ENCODE results near the gene WBP4. TPM values are rescaled to one million over a fixed set of nuclear protein-coding genes. Genes with fewer than 3 reads are reported as not detected.
"Not testable (repeated sequence)": the region's sequence is repeated elsewhere in the genome, so short reads cannot be mapped to it uniquely, and the experiment has no call there.

The WBP4 gene
- total RNA-seq, 1 donor = 8.7 TPM

GRCh38 chr13:41029629-41030028 is 31.7 kb upstream of the WBP4 start:
- TF ChIP-seq CTCF (IDR thresholded peaks at IDR 0.05; ENCODE audit: extremely low read depth, low read depth, low read length) = no peak
- Histone ChIP-seq H3K36me3 (ENCODE audit: insufficient read depth, low read length) (no peaks in the 10 kb centered on the region), H3K4me2 (ENCODE audit: insufficient read depth, low read length) (no peak overlapping the region), H3K9me3 (ENCODE audit: low read depth, low read length) (no peaks in the 10 kb centered on the region), H3K27ac (ENCODE audit: low read depth, low read length) (no peak overlapping the region), H3K79me2 (ENCODE audit: insufficient read depth, low read length) (peaks cover 77% of the 10 kb centered on the region), H4K20me1 (ENCODE audit: insufficient read depth, low read length) (peaks cover 41% of the 10 kb centered on the region), H3K27me3 (ENCODE audit: insufficient read depth, low read length) (no peaks in the 10 kb centered on the region), H3K4me3 (ENCODE audit: insufficient read depth, low read length) (no peak overlapping the region), H3K4me1 (ENCODE audit: insufficient read depth, low read length) (peaks cover 10% of the 10 kb centered on the region), H2AFZ (ENCODE audit: low read length) (no peak overlapping the region)
- no peak for DNase-seq (ENCODE audit: insufficient read length, low spot score, missing footprints)

GRCh38 chr13:41032691-41033376 is 28.5 kb upstream of the WBP4 start:
- no peaks in the 10 kb centered on the region for H3K9me3 ChIP-seq (ENCODE audit: low read depth, low read length)
- no peak overlapping the region for H2AFZ ChIP-seq (ENCODE audit: low read length)
- no peak for DNase-seq (ENCODE audit: insufficient read length, low spot score, missing footprints)
- H3K4me1 ChIP-seq (ENCODE audit: insufficient read depth, low read length) = peaks cover 6% of the 10 kb centered on the region
- no peaks in the 10 kb centered on the region for H3K36me3 ChIP-seq (ENCODE audit: insufficient read depth, low read length)
- no peak for TF ChIP-seq CTCF (IDR thresholded peaks at IDR 0.05; ENCODE audit: extremely low read depth, low read depth, low read length)
- H3K27me3 ChIP-seq (ENCODE audit: insufficient read depth, low read length) = no peaks in the 10 kb centered on the region
- H3K4me3 ChIP-seq (ENCODE audit: insufficient read depth, low read length) = no peak overlapping the region
- no peak overlapping the region for H3K27ac ChIP-seq (ENCODE audit: low read depth, low read length)
- H3K79me2 ChIP-seq (ENCODE audit: insufficient read depth, low read length) = peaks cover 69% of the 10 kb centered on the region
- H4K20me1 ChIP-seq (ENCODE audit: insufficient read depth, low read length) = peaks cover 29% of the 10 kb centered on the region
- H3K4me2 ChIP-seq (ENCODE audit: insufficient read depth, low read length) = no peak overlapping the region

GRCh38 chr13:41034382-41034781 is 26.9 kb upstream of the WBP4 start:
- Histone ChIP-seq H3K4me3 (ENCODE audit: insufficient read depth, low read length) (no peak overlapping the region), H3K27me3 (ENCODE audit: insufficient read depth, low read length) (no peaks in the 10 kb centered on the region), H2AFZ (ENCODE audit: low read length) (no peak overlapping the region), H4K20me1 (ENCODE audit: insufficient read depth, low read length) (peaks cover 22% of the 10 kb centered on the region), H3K4me2 (ENCODE audit: insufficient read depth, low read length) (no peak overlapping the region), H3K4me1 (ENCODE audit: insufficient read depth, low read length) (no peaks in the 10 kb centered on the region), H3K27ac (ENCODE audit: low read depth, low read length) (no peak overlapping the region), H3K9me3 (ENCODE audit: low read depth, low read length) (no peaks in the 10 kb centered on the region), H3K79me2 (ENCODE audit: insufficient read depth, low read length) (peaks cover 73% of the 10 kb centered on the region), H3K36me3 (ENCODE audit: insufficient read depth, low read length) (no peaks in the 10 kb centered on the region)
- no peak for TF ChIP-seq CTCF (IDR thresholded peaks at IDR 0.05; ENCODE audit: extremely low read depth, low read depth, low read length)
- no peak for DNase-seq (ENCODE audit: insufficient read length, low spot score, missing footprints)

GRCh38 chr13:41034881-41035280 is 26.4 kb upstream of the WBP4 start:
- Histone ChIP-seq H3K27me3 (ENCODE audit: insufficient read depth, low read length) (no peaks in the 10 kb centered on the region), H3K36me3 (ENCODE audit: insufficient read depth, low read length) (no peaks in the 10 kb centered on the region), H3K27ac (ENCODE audit: low read depth, low read length) (no peak overlapping the region), H2AFZ (ENCODE audit: low read length) (no peak overlapping the region), H3K4me3 (ENCODE audit: insufficient read depth, low read length) (no peak overlapping the region), H3K4me2 (ENCODE audit: insufficient read depth, low read length) (no peak overlapping the region), H4K20me1 (ENCODE audit: insufficient read depth, low read length) (peaks cover 19% of the 10 kb centered on the region), H3K9me3 (ENCODE audit: low read depth, low read length) (no peaks in the 10 kb centered on the region), H3K4me1 (ENCODE audit: insufficient read depth, low read length) (no peaks in the 10 kb centered on the region), H3K79me2 (ENCODE audit: insufficient read depth, low read length) (peaks cover 72% of the 10 kb centered on the region)
- no peak for DNase-seq (ENCODE audit: insufficient read length, low spot score, missing footprints)
- no peak for TF ChIP-seq CTCF (IDR thresholded peaks at IDR 0.05; ENCODE audit: extremely low read depth, low read depth, low read length)

- not testable (repeated sequence) for H3K4me2 ChIP-seq (ENCODE audit: insufficient read depth, low read length); DNase-seq (ENCODE audit: insufficient read length, low spot score, missing footprints); H3K36me3 ChIP-seq (ENCODE audit: insufficient read depth, low read length); H3K4me1 ChIP-seq (ENCODE audit: insufficient read depth, low read length); H3K4me3 ChIP-seq (ENCODE audit: insufficient read depth, low read length); H3K9me3 ChIP-seq (ENCODE audit: low read depth, low read length); H3K27me3 ChIP-seq (ENCODE audit: insufficient read depth, low read length); H3K27ac ChIP-seq (ENCODE audit: low read depth, low read length); H2AFZ ChIP-seq (ENCODE audit: low read length)
- Histone ChIP-seq H4K20me1 (ENCODE audit: insufficient read depth, low read length) (peaks cover 26% of the 10 kb centered on the region), H3K79me2 (ENCODE audit: insufficient read depth, low read length) (peaks cover 75% of the 10 kb centered on the region)
Measured at GRCh38 chr13:41036557-41036956, 24.8 kb upstream of the WBP4 start.
